ENCODE data around the gene LIN7B.
A peak's percentile ranks its signal among the peaks of the same experiment; 100 is the strongest.

Gene LIN7B

DNA sequence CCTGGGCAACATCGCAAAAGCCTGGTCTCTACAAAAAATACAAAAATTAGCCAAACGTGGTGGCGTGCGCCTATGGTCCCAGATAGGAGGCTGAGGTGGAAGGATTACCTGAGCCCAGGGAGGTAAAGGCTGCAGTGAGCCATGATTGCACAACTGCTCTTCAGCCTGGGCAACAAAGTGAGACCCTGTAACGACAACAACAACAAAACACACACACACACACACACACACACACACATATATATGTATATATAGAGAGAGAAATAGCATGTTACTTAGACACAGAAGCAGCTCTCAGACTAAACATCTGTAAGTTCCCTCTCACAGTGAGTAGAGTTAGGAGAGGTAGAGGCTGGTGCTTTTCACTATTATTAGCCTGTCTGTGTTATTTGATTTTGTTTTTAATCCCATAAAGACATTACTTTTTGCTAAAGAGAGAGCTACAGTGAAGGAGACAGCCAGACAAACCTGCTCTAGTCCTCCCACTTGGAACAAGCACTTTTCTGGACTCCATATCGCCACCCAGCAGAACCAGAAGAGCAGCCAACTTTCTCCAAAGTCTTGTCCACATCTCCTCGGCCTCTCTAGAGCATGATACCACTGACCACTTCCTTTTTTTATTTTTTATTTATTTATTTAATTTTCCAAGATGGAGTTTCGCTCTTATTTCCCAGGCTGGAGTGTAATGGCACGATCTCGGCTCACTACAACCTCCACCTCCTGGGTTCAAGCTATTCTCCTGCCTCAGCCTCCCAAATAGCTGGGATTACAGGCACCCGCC, 2.8 kb upstream of the LIN7B start:
- TF ChIP-seq NFIC (IDR thresholded peaks at IDR 0.05) (no peak), TCF12 (IDR thresholded peaks at IDR 0.05; ENCODE audit: low read depth) (no peak), FOXM1 (IDR thresholded peaks at IDR 0.05; ENCODE audit: borderline replicate concordance, low read depth) (no peak), ZBTB7A (IDR thresholded peaks at IDR 0.05; ENCODE audit: low read depth) (no peak), RAD21 (IDR thresholded peaks at IDR 0.05; ENCODE audit: low read depth) (no peak), TEAD4 (IDR thresholded peaks at IDR 0.05) (no peak), CREB1 (IDR thresholded peaks at IDR 0.05; ENCODE audit: low read depth) (no peak), CEBPB (IDR thresholded peaks at IDR 0.05) (no peak; the same call in 1 of the 2 replicates), TAF1 (IDR thresholded peaks at IDR 0.05; ENCODE audit: low read depth) (no peak), YY1 (IDR thresholded peaks at IDR 0.05; ENCODE audit: low read depth) (no peak), EP300 (IDR thresholded peaks at IDR 0.05; ENCODE audit: borderline replicate concordance) (no peak), EGR1 (IDR thresholded peaks at IDR 0.05) (no peak)
- TF ChIP-seq, protein P1, sequence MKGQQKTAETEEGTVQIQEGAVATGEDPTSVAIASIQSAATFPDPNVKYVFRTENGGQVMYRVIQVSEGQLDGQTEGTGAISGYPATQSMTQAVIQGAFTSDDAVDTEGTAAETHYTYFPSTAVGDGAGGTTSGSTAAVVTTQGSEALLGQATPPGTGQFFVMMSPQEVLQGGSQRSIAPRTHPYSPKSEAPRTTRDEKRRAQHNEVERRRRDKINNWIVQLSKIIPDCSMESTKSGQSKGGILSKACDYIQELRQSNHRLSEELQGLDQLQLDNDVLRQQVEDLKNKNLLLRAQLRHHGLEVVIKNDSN (IDR thresholded peaks at IDR 0.05), result no peak
- TF ChIP-seq, protein P2, sequence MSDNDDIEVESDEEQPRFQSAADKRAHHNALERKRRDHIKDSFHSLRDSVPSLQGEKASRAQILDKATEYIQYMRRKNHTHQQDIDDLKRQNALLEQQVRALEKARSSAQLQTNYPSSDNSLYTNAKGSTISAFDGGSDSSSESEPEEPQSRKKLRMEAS (IDR thresholded peaks at IDR 0.05), result no peak
- TF ChIP-seq, protein P3, sequence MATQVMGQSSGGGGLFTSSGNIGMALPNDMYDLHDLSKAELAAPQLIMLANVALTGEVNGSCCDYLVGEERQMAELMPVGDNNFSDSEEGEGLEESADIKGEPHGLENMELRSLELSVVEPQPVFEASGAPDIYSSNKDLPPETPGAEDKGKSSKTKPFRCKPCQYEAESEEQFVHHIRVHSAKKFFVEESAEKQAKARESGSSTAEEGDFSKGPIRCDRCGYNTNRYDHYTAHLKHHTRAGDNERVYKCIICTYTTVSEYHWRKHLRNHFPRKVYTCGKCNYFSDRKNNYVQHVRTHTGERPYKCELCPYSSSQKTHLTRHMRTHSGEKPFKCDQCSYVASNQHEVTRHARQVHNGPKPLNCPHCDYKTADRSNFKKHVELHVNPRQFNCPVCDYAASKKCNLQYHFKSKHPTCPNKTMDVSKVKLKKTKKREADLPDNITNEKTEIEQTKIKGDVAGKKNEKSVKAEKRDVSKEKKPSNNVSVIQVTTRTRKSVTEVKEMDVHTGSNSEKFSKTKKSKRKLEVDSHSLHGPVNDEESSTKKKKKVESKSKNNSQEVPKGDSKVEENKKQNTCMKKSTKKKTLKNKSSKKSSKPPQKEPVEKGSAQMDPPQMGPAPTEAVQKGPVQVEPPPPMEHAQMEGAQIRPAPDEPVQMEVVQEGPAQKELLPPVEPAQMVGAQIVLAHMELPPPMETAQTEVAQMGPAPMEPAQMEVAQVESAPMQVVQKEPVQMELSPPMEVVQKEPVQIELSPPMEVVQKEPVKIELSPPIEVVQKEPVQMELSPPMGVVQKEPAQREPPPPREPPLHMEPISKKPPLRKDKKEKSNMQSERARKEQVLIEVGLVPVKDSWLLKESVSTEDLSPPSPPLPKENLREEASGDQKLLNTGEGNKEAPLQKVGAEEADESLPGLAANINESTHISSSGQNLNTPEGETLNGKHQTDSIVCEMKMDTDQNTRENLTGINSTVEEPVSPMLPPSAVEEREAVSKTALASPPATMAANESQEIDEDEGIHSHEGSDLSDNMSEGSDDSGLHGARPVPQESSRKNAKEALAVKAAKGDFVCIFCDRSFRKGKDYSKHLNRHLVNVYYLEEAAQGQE (IDR thresholded peaks at IDR 0.05; ENCODE audit: low read depth), result no peak

DNA sequence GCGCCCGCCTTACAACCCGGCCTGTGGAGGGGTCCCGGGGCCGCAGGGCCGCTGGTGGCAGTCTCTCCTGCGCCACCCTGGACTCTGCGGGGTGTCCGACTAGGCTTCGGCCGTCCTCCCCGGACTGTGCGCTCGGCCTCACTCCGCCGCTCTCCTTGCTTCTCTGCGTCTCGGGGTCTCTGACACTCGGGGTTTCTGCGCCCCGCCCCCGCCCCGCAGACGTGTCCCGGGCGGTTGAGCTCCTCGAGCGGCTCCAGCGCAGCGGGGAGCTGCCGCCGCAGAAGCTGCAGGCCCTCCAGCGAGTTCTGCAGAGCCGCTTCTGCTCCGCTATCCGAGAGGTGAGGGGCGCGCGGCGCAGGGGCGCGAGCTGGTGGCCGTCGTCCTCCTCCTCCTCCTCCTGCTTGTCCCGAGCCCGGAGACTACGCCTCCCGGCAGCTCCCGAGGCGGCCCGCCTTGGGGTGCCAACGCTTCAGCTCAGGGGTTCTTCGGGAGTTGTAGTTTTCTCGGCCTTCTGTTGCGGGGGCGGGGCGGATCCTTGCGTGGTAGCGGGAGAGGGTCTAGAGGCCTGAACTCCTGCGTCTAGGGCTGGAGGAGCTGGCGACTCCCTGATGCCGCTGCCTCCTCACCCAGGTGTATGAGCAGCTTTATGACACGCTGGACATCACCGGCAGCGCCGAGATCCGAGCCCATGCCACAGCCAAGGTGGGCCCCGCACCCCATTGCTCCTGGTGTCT, 627 bp downstream of the LIN7B start:
- TF ChIP-seq NFIC (IDR thresholded peaks at IDR 0.05) (0 out of 2 replicates have a peak, but pooled peaks have one; percentile 2), RAD21 (IDR thresholded peaks at IDR 0.05; ENCODE audit: low read depth) (no peak), EGR1 (IDR thresholded peaks at IDR 0.05) (peak; percentile 12; the same call in 1 of the 2 replicates), FOXM1 (IDR thresholded peaks at IDR 0.05; ENCODE audit: borderline replicate concordance, low read depth) (no peak), YY1 (IDR thresholded peaks at IDR 0.05; ENCODE audit: low read depth) (no peak), ZBTB7A (IDR thresholded peaks at IDR 0.05; ENCODE audit: low read depth) (peak; percentile 87)

DNA sequence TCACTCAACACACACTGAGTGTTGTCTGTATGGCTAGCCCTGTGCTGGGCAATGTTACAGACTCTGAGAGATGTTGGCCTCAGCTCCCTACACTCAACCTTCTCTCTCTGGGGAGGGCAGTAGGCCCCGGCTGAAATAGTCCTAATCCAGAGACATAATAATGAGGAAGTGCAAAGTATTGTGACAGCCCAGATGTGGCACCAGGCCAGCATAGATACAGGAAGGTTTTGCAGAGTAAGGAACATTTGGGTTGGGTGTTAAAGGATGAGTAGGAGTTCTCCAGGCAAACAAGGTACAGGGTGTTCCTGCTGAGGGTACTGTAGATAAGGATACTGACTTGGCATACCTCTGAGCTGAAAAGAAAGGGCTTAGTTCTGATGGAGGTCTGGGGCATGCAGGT, 2.4 kb downstream of the LIN7B start:
- TF ChIP-seq CREB1 (IDR thresholded peaks at IDR 0.05; ENCODE audit: low read depth) (no peak), YY1 (IDR thresholded peaks at IDR 0.05; ENCODE audit: low read depth) (no peak), TEAD4 (IDR thresholded peaks at IDR 0.05) (no peak)

DNA sequence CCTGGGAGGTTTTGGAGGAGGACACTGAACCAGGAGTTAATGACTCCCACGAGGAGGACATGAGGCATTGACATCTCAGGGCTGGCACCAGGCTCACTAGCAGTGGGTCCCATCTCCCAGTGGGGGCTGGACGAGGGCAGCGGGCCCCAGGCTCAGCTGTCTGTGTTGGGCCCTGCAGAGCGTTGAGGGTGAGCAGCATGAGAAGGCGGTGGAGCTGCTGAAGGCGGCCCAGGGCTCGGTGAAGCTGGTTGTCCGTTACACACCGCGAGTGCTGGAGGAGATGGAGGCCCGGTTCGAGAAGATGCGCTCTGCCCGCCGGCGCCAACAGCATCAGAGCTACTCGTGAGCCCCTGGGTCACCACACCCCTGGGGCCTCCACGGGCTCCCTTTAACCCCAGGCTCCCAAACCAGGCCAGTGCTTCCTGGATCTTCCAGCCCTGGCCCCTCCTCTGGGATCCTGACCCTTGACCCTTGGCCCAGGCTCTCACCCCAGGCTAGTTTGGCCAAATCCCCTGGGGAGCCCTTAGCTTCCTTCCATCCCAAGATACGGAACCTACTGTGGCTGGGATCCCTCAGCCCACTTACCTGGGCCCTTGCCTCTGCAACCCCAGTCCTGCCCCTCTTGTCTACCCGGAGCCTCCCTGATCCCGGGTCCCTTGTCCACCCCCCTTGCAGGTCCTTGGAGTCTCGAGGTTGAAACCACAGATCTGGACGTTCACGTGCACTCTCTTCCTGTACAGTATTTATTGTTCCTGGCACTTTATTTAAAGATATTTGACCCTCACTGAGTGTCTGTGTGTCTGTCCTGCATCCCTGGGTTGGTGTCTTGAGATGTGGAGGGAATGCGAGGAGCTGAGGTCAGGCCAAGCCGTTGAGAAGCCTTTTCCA, 3.8 kb downstream of the LIN7B start:
- no peak for TF ChIP-seq FOXM1 (IDR thresholded peaks at IDR 0.05; ENCODE audit: borderline replicate concordance, low read depth)
- TF ChIP-seq NFIC (IDR thresholded peaks at IDR 0.05), result no peak
- no peak for TF ChIP-seq TAF1 (IDR thresholded peaks at IDR 0.05; ENCODE audit: low read depth)
- TF ChIP-seq, protein P1 (IDR thresholded peaks at IDR 0.05), result no peak

DNA sequence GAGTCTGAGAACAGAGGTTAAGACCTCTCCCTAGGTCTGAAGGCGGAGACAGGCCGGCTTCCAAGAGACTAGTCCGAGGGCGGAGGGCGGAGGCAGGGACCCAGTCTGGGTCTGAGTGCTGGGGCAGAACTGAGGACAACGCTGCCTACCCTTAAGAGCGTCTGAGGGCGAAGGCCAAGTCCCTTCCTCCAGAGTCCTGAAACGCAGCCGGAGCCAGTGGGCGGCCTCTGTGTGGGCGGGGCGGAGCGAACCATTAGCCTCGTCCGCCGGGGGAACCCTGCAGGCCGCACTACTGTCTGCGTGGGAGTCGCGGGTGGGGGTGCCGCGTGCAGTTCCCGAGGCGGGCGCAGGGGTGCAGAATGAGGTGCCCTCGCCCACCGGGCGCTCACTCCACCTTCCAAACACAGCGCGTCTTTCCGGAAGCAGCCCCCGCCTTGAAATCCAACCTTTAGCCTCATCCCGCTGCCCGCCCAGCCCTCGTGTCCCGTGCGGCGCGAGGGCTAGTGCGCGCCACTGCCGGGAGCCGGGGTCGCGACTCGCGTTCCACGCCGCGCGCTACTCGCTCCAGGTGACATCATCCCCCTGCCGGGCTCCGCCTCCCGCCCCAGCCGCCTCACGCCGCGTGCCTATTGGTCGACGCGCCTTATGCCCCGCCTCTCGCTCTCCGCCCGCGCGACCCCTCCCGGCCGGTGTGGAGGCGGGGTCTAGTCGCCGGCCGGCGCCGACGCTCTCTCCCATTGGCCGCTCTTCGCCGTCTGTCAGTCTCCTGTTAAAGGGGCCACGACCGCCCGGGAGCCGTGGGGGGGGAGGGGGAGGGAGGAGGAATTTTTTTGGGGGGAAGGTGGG, 4.6 kb downstream of the LIN7B start, which contains the start of gene C19orf73:
Gene C19orf73, minus strand, starts transcription at position 579 of the 846 bp plus-strand sequence. Its CDS starts 121 bp downstream, at position 458.
- TF ChIP-seq, protein P3 (IDR thresholded peaks at IDR 0.05; ENCODE audit: low read depth), result 0 out of 2 replicates have a peak, but pooled peaks have one; percentile 9
- TF ChIP-seq EP300 (IDR thresholded peaks at IDR 0.05; ENCODE audit: borderline replicate concordance) (peak; percentile 11; the same call in 1 of the 2 replicates), TCF12 (IDR thresholded peaks at IDR 0.05; ENCODE audit: low read depth) (no peak; the same call in 1 of the 2 replicates), ZBTB7A (IDR thresholded peaks at IDR 0.05; ENCODE audit: low read depth) (0 out of 2 replicates have a peak, but pooled peaks have one; percentile 21), TEAD4 (IDR thresholded peaks at IDR 0.05) (peak; percentile 37), FOXM1 (IDR thresholded peaks at IDR 0.05; ENCODE audit: borderline replicate concordance, low read depth) (no peak), RAD21 (IDR thresholded peaks at IDR 0.05; ENCODE audit: low read depth) (no peak), CEBPB (IDR thresholded peaks at IDR 0.05) (no peak), YY1 (IDR thresholded peaks at IDR 0.05; ENCODE audit: low read depth) (no peak), EGR1 (IDR thresholded peaks at IDR 0.05) (peak; percentile 93)
- TF ChIP-seq, protein P1 (IDR thresholded peaks at IDR 0.05), result no peak; the same call in 1 of the 2 replicates
- TF ChIP-seq, protein P2 (IDR thresholded peaks at IDR 0.05), result peak; percentile 99
